ENCODE data around the gene HEG1.

The HEG1 gene

DNA sequence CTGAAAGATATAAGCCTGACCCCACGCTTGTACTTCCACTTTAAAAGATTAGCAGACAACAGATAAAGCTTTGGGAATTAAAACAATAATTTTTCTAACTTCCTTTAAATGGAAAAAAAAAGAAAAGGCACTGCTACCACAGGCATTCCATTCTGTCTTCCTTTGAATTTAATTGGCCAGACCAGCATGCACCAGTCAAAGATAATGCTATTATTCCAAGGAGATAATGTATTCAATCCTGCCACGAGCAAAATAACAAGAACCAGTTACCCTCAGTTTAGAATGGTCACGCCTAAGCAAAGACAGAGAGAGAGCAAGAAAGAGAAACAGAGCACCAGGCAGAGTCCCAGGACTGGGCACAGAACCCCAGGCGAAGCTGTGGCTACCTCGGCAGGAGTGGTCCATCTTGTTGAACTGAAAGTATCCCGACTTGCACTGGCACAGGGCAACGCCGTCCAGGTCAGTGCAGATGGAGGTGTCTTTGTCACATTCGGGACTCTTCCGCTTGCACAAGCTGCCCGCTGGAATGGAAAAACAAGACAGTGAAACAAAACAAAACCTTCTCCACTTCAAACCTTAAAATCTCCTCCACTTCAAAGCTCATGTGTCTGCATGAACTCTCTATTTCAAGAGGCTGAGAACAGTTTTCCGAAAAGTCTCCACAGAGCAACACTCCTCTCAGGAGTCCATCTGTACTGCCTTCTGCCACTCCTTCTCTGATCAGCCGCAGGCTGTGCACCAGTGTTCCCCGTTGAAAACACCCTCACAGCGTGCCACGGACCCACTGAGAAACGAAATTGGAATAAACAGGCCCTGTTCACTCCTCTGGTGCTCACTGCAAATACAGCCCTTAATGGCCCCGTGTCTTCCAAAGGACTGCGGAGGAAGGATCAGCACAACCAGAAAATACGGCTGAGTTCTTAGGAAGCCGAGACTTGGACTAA, 58.2 kb downstream of the HEG1 start:
- ChIA-PET CTCF (interaction anchor here (1.0 to 1.3 kb wide), 3 partner anchors 11 to 14 kb away, joined by 3 read pairs; no protein-coding TSS in a partner anchor), POLR2A (no interaction called here)
- H3K4me3 ChIP-seq (ENCODE audit: low read depth, low read length), result no peak overlapping the region
- no peak for TF ChIP-seq CTCF (IDR thresholded peaks at IDR 0.05; ENCODE audit: insufficient read depth, low read length, missing control alignments)
- DNase-seq (ENCODE audit: low read depth, low spot score), result no peak

DNA sequence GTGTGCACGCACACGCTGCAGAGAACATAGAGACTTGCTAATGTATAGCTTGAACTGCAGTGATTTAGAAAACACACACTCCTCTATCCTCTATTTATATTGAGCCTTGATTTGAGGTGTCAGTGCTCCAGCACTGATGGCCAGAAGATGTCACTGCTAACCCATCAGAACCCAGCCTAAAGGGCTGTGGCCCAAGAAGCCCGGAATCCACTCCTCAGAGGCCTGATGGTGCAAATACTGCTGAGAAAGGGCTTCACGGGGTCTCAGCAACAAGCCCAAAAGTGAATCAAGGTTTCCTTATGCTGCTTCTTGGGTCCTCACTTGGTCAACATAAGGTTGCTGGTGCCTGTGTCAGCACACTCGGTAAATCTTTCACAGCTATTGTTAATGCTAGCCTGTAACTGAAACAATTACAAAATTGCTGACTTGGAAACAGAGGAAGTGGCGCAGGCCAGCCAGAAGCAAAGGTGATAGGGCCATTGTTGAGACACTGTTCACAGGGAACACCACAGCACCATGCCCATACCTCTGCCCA, 60.3 kb downstream of the HEG1 start:
- no peak overlapping the region for H3K4me3 ChIP-seq (ENCODE audit: low read depth, low read length)
- ChIA-PET POLR2A (interaction anchor here (0.7 kb wide), 1 partner anchor 347 kb away, joined by 3 read pairs; no protein-coding TSS in a partner anchor), CTCF (interaction anchor here (0.7 to 2.5 kb wide), 4 partner anchors 12 to 590 kb away, joined by 3 to 12 read pairs (median 4); no protein-coding TSS in a partner anchor)
- TF ChIP-seq CTCF (IDR thresholded peaks at IDR 0.05; ENCODE audit: insufficient read depth, low read length, missing control alignments), result peak; percentile 24
- no peak for DNase-seq (ENCODE audit: low read depth, low spot score)

DNA sequence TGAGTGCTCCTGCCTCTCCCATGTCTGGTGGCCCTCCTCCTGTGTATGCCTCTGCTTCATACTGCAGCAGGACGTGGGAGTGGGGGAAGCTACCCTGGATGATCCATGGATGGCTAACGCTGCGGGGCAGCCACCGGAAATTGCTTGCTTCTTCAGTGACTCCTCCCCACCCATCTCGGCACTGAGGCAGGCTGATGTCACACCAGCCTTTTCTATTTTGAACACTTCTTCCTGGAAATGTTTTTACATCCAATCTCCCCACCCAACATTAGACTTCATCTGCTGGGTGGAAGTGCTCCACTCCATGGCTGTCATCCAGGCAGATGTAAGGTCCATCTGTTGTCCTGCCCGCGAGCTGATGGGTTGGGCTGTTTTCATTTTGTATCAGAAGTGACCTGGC, 62.3 kb downstream of the HEG1 start:
- ChIA-PET POLR2A (interaction anchor here (1.0 kb wide), 1 partner anchor 59 kb away, joined by 3 read pairs; no protein-coding TSS in a partner anchor), CTCF (interaction anchor here (1.2 to 2.5 kb wide), 2 partner anchors 445 to 592 kb away, joined by 4 to 12 read pairs; no protein-coding TSS in a partner anchor)
- TF ChIP-seq CTCF (IDR thresholded peaks at IDR 0.05; ENCODE audit: insufficient read depth, low read length, missing control alignments), result no peak
- H3K4me3 ChIP-seq (ENCODE audit: low read depth, low read length), result no peak overlapping the region
- no peak for DNase-seq (ENCODE audit: low read depth, low spot score)

GRCh38 chr3:124992041-124992440, 63.8 kb downstream of the HEG1 start:
- CTCF ChIA-PET, result interaction anchor here (1.0 to 1.6 kb wide), 4 partner anchors 9 to 446 kb away, joined by 3 to 5 read pairs (median 4); no protein-coding TSS in a partner anchor
- POLR2A ChIA-PET, result interaction anchor here (0.5 kb wide), 1 partner anchor 611 kb away, joined by 3 read pairs; no protein-coding TSS in a partner anchor

DNA sequence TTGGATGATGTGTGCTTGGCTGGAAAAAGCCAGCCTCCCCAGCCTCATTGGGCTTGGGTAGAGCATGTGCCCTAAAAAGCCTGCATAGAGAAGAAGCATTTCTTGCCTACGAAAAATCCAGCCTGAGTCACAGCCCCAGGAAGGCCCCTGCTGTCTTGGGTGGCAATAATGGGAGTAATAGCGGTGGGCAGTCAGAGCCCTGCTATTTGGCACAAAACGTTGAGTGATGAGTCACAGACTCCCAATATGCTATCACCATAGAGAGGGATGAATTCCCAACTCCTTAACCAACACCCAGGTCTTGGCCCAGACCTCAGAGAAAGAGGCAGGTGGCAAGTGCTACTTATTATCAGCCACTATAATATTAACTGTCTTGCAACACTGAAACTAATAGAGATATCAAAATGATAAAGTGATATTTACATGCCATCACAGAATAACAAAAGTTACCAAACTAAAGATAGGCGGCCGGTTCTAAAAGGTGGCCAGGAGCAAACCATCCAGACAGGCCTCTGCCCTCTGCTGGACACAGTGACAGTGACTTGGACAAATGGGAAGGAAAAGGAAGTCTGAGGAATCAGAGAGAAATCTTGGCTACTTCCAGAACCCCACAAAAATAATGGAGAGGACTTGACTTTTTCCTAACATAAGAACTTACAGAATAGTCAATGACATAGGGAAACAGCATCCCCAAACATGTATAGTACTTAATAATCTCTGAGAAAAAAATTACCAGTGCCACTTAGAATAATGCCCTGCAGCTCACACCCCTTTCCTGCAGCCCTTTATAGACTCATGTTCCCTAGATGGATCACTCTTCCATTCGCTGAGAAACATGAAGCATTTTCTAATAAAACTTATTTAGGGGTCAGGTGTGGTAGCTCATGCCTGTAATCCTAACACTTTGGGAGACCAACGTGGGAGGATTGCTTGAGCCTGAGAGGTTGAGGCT, 69.3 kb downstream of the HEG1 start:
- POLR2A ChIA-PET, result no interaction called here
- H3K4me3 ChIP-seq (ENCODE audit: low read depth, low read length), result no peak overlapping the region
- CTCF ChIA-PET, result no interaction called here
- peak; percentile 74 for DNase-seq (ENCODE audit: low read depth, low spot score)
- TF ChIP-seq CTCF (IDR thresholded peaks at IDR 0.05; ENCODE audit: insufficient read depth, low read length, missing control alignments), result peak; percentile 41

More at GRCh38 chr3:124992041-124992440, 63.8 kb downstream of the HEG1 start:
- no peak overlapping the region for H3K4me3 ChIP-seq (ENCODE audit: low read depth, low read length)
- TF ChIP-seq CTCF (IDR thresholded peaks at IDR 0.05; ENCODE audit: insufficient read depth, low read length, missing control alignments), result no peak
- no peak for DNase-seq (ENCODE audit: low read depth, low spot score)

Measured in AG04449 (cell line).